ENCODE data around the gene SCN3B. TPM values are rescaled to one million over a fixed set of nuclear protein-coding genes. Genes with fewer than 3 reads are reported as not detected.

The SCN3B gene
- total RNA-seq, 1 donor from 2014 or later: not detected

- Mint-ChIP-seq H3K4me1 (ENCODE audit: low read depth) (no peaks in the 10 kb centered on the region), H3K27ac (no peak overlapping the region), H3K36me3 (ENCODE audit: low read depth) (peaks cover 72% of the 10 kb centered on the region), H3K4me3 (ENCODE audit: low read depth) (no peak overlapping the region), H3K27me3 (ENCODE audit: low read depth) (no peaks in the 10 kb centered on the region), H3K9me3 (no peaks in the 10 kb centered on the region)
- DNase-seq (ENCODE audit: low spot score): no peak
- intact Hi-C loops (cut with micrococcal nuclease): no loop called here
Measured at GRCh38 chr11:123611698-123612097, 42.7 kb downstream of the SCN3B start.

- no peak overlapping the region for H3K27ac Mint-ChIP-seq
- intact Hi-C loops (cut with micrococcal nuclease): no loop called here
- H3K9me3 Mint-ChIP-seq: no peaks in the 10 kb centered on the region
- H3K4me1 Mint-ChIP-seq (ENCODE audit: low read depth): no peaks in the 10 kb centered on the region
- no peak for DNase-seq (ENCODE audit: low spot score)
- H3K27me3 Mint-ChIP-seq (ENCODE audit: low read depth): no peaks in the 10 kb centered on the region
- H3K4me3 Mint-ChIP-seq (ENCODE audit: low read depth): no peak overlapping the region
- peaks cover 75% of the 10 kb centered on the region for H3K36me3 Mint-ChIP-seq (ENCODE audit: low read depth)
Measured at GRCh38 chr11:123608945-123609344, 45.5 kb downstream of the SCN3B start.

DNA sequence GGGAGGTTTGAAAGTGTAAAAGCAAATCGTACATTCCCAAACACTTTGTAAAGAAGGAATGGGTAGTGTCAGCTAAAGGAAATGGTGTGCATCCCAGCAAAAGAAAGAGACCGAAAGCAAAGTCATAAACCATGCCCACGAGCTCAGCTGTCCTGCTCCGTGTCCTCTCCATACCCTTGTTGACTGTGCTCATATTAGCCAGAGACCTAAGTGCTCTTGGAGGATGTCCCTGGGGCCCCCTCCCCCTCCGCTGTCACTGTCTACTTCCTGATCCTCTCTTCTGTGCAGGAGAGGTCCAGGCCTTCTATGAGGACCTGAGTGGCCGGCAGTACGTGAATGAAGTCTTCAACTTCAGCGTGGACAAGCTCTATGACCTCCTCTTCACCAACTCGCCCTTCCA, 46.1 kb downstream of the SCN3B start:
- H3K4me1 Mint-ChIP-seq (ENCODE audit: low read depth): peaks cover 4% of the 10 kb centered on the region
- no peak overlapping the region for H3K4me3 Mint-ChIP-seq (ENCODE audit: low read depth)
- no peaks in the 10 kb centered on the region for H3K27me3 Mint-ChIP-seq (ENCODE audit: low read depth)
- DNase-seq (ENCODE audit: low spot score): no peak
- no peak overlapping the region for H3K27ac Mint-ChIP-seq
- no peaks in the 10 kb centered on the region for H3K9me3 Mint-ChIP-seq
- peaks cover 78% of the 10 kb centered on the region for H3K36me3 Mint-ChIP-seq (ENCODE audit: low read depth)
- intact Hi-C loops (cut with micrococcal nuclease): no loop called here

GRCh38 chr11:123607781-123608180, 46.6 kb downstream of the SCN3B start:
- no peaks in the 10 kb centered on the region for H3K27me3 Mint-ChIP-seq (ENCODE audit: low read depth)
- intact Hi-C loops (cut with micrococcal nuclease): no loop called here
- DNase-seq (ENCODE audit: low spot score): no peak
- no peak overlapping the region for H3K4me3 Mint-ChIP-seq (ENCODE audit: low read depth)
- H3K27ac Mint-ChIP-seq: no peak overlapping the region
- peaks cover 5% of the 10 kb centered on the region for H3K4me1 Mint-ChIP-seq (ENCODE audit: low read depth)
- H3K36me3 Mint-ChIP-seq (ENCODE audit: low read depth): peaks cover 75% of the 10 kb centered on the region
- H3K9me3 Mint-ChIP-seq: no peaks in the 10 kb centered on the region

DNA sequence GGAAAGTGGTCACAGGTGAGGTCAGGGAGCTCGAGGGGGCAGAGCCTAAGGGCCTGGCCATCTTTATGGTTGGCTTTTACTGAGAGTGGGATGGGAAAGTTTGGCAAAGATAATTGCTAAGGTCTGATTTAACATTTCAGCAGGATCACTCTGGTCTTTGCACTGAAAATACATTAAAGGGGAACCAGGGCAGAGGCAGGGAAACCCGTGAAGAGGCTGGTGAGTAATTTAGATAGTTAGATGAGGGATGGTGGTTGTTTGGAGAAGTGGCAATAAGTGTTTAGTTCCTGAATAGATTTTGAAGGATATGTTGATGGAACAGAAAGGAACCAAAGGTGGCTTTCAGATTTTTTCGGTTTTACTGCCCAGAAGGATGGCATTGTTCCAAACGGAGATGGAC, 50.8 kb downstream of the SCN3B start:
- no peak for DNase-seq (ENCODE audit: low spot score)
- Mint-ChIP-seq H3K4me1 (ENCODE audit: low read depth) (peaks cover 5% of the 10 kb centered on the region), H3K27me3 (ENCODE audit: low read depth) (no peaks in the 10 kb centered on the region), H3K9me3 (no peaks in the 10 kb centered on the region), H3K4me3 (ENCODE audit: low read depth) (no peak overlapping the region), H3K36me3 (ENCODE audit: low read depth) (peaks cover 79% of the 10 kb centered on the region), H3K27ac (peak overlapping the region; percentile 17)
- intact Hi-C loops (cut with micrococcal nuclease): no loop called here

DNA sequence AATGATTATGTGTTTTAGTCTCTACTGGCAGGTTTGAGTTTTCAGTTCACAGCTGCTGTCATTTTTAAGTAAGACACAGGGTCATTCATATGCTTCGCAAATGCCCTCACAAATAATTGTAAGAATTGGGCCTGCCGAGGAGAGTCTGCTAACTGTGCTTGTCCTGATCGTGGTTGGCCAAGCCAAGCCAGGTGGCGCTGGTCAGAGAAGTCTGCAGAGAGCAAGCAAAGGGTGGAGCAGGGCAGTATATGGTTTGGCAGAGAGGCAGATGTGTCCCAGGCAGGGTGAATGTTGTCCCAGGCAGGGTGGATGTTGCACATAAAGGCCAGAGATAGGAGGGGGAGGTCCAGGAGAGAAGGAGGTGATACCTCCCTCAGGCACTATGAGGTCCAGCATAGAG, 52.7 kb downstream of the SCN3B start:
- H3K27me3 Mint-ChIP-seq (ENCODE audit: low read depth): no peaks in the 10 kb centered on the region
- H3K9me3 Mint-ChIP-seq: no peaks in the 10 kb centered on the region
- no peak overlapping the region for H3K4me3 Mint-ChIP-seq (ENCODE audit: low read depth)
- peaks cover 78% of the 10 kb centered on the region for H3K36me3 Mint-ChIP-seq (ENCODE audit: low read depth)
- intact Hi-C loops (cut with micrococcal nuclease): no loop called here
- no peak for DNase-seq (ENCODE audit: low spot score)
- H3K4me1 Mint-ChIP-seq (ENCODE audit: low read depth): peaks cover 5% of the 10 kb centered on the region
- H3K27ac Mint-ChIP-seq: no peak overlapping the region

GRCh38 chr11:123601136-123601535, 53.3 kb downstream of the SCN3B start:
- Mint-ChIP-seq H3K9me3 (no peaks in the 10 kb centered on the region), H3K27me3 (ENCODE audit: low read depth) (no peaks in the 10 kb centered on the region), H3K36me3 (ENCODE audit: low read depth) (peaks cover 80% of the 10 kb centered on the region), H3K27ac (no peak overlapping the region), H3K4me3 (ENCODE audit: low read depth) (no peak overlapping the region), H3K4me1 (ENCODE audit: low read depth) (peaks cover 5% of the 10 kb centered on the region)
- intact Hi-C loops (cut with micrococcal nuclease): no loop called here
- no peak for DNase-seq (ENCODE audit: low spot score)

DNA sequence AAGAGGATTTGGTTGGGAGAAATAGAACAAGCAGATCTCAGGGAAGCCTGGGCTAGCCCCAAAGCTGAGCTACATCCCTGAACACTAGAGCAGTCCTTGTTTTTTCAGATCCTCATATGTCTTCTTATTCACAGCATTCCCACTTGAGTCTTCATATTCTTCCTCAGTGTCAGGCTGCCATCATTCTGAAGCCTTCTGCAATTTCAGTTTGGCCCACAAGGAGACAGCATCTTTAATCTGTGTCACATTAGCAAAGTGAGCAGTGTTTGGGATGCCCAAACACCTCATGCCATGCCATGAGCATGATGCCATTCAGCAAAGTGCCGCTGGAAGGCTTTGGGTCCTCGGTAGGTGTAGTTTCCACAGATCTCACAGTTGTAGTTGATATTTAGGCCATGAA, 56.6 kb downstream of the SCN3B start:
- peaks cover 78% of the 10 kb centered on the region for H3K36me3 Mint-ChIP-seq (ENCODE audit: low read depth)
- no peaks in the 10 kb centered on the region for H3K27me3 Mint-ChIP-seq (ENCODE audit: low read depth)
- H3K4me3 Mint-ChIP-seq (ENCODE audit: low read depth): no peak overlapping the region
- DNase-seq (ENCODE audit: low spot score): no peak
- H3K27ac Mint-ChIP-seq: no peak overlapping the region
- no peaks in the 10 kb centered on the region for H3K4me1 Mint-ChIP-seq (ENCODE audit: low read depth)
- intact Hi-C loops (cut with micrococcal nuclease): no loop called here
- no peaks in the 10 kb centered on the region for H3K9me3 Mint-ChIP-seq

- no peak overlapping the region for H3K27ac Mint-ChIP-seq
- peaks cover 2% of the 10 kb centered on the region for H3K4me1 Mint-ChIP-seq (ENCODE audit: low read depth)
- H3K27me3 Mint-ChIP-seq (ENCODE audit: low read depth): no peaks in the 10 kb centered on the region
- no peak overlapping the region for H3K4me3 Mint-ChIP-seq (ENCODE audit: low read depth)
- no peaks in the 10 kb centered on the region for H3K9me3 Mint-ChIP-seq
- DNase-seq (ENCODE audit: low spot score): no peak
- intact Hi-C loops (cut with micrococcal nuclease): no loop called here
- H3K36me3 Mint-ChIP-seq (ENCODE audit: low read depth): peaks cover 70% of the 10 kb centered on the region
Measured at GRCh38 chr11:123594921-123595320, 59.5 kb downstream of the SCN3B start.

GRCh38 chr11:123594188-123594901, 60.1 kb downstream of the SCN3B start:
- peaks cover 2% of the 10 kb centered on the region for H3K4me1 Mint-ChIP-seq (ENCODE audit: low read depth)
- H3K36me3 Mint-ChIP-seq (ENCODE audit: low read depth): peaks cover 68% of the 10 kb centered on the region
- H3K9me3 Mint-ChIP-seq: no peaks in the 10 kb centered on the region
- H3K27ac Mint-ChIP-seq: no peak overlapping the region
- DNase-seq (ENCODE audit: low spot score): no peak
- H3K27me3 Mint-ChIP-seq (ENCODE audit: low read depth): no peaks in the 10 kb centered on the region
- no peak overlapping the region for H3K4me3 Mint-ChIP-seq (ENCODE audit: low read depth)
- intact Hi-C loops (cut with micrococcal nuclease): no loop called here

DNA sequence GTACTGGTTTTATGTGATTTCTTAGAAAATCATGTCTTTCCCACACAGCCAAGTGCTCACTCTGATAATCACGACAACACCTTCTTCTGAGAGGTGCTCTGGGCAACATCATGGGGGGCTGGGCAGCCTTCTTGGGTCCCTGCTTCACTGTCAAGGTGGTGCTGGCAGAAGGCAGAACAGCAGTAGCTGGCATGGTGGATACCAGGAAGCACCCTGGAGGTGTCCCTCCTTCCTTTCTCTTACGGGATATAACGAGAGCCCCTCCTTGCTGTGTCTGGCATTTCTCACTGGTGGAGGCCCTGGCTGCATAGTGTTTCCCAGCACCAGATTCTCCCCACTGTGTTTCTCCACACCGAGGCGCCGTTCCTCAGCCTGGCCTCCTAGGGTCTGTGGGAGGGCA, 60.9 kb downstream of the SCN3B start:
- no peaks in the 10 kb centered on the region for H3K27me3 Mint-ChIP-seq (ENCODE audit: low read depth)

DNA sequence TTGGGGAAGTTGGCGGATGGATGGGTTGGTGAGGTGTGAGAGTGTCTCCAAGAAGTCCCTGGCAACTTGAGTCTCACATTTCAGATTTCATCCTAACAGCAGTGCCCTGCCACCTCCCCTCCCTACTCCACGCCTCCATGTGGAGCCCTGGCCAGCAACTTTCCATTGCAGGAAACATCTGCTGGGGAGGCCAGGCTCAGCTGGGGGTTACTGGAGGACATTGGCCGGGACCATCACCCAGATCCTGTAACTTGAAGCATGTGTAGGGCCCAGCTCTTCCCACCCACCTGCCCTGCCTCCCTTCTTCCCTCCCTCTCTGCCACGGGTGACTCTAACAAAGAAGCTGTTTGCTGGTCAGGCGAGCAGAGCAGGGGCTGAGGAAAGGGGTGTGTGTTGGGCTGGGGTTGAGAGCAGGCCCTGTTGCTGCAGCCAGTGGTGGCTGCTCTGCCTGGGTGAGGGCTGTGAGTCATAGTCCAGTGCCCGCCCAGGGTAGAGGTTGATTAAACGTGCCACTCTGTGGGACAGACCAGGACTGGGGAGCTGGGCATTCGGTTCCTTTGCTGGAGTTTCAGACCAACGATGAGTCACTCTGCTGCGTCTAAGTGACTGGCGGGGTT, 64.0 kb downstream of the SCN3B start:
- Mint-ChIP-seq H3K36me3 (ENCODE audit: low read depth) (peaks cover 54% of the 10 kb centered on the region), H3K27me3 (ENCODE audit: low read depth) (no peaks in the 10 kb centered on the region), H3K4me3 (ENCODE audit: low read depth) (no peak overlapping the region), H3K27ac (no peak overlapping the region), H3K9me3 (no peaks in the 10 kb centered on the region), H3K4me1 (ENCODE audit: low read depth) (peaks cover 2% of the 10 kb centered on the region)
- no peak for DNase-seq (ENCODE audit: low spot score)
- intact Hi-C loops (cut with micrococcal nuclease): no loop called here

More for the DNA sequence above, 60.9 kb downstream of the SCN3B start:
- Mint-ChIP-seq H3K27ac (no peak overlapping the region), H3K4me3 (ENCODE audit: low read depth) (no peak overlapping the region), H3K4me1 (ENCODE audit: low read depth) (peaks cover 2% of the 10 kb centered on the region), H3K36me3 (ENCODE audit: low read depth) (peaks cover 60% of the 10 kb centered on the region), H3K9me3 (no peaks in the 10 kb centered on the region)
- DNase-seq (ENCODE audit: low spot score): no peak
- intact Hi-C loops (cut with micrococcal nuclease): no loop called here

DNA sequence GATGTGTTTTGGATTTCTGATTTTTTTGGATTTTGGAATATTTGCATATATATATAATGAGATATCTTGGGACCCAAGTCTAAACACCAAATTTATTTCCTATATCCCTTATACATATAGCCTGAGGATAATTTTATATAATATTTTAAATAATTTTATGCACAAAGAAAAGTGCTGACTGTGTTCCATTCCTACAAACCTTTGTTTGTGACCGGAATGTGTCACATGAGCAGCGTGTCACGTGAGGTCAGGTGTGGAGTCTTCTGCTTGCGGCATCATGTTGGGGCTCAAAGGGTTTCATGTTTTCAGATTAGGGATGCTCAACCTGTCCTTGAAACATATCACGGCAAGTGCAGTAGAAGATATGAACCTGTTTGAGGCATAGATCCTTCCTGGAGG, 65.6 kb downstream of the SCN3B start:
- Mint-ChIP-seq H3K4me1 (ENCODE audit: low read depth) (peaks cover 2% of the 10 kb centered on the region), H3K4me3 (ENCODE audit: low read depth) (no peak overlapping the region), H3K27ac (no peak overlapping the region), H3K27me3 (ENCODE audit: low read depth) (no peaks in the 10 kb centered on the region), H3K9me3 (no peaks in the 10 kb centered on the region), H3K36me3 (ENCODE audit: low read depth) (peaks cover 41% of the 10 kb centered on the region)
- intact Hi-C loops (cut with micrococcal nuclease): no loop called here
- DNase-seq (ENCODE audit: low spot score): no peak

Measured in activated T-helper 2 cell treated with anti-CD3 and anti-CD28 coated beads, Interferon-gamma antibody, Interleukin-2, Interleukin-4, amounts not matched to agents 10 μg/mL and 5 μg/mL and 100 μg/mL, durations not matched to agents 14 hours and 24 hours and 36 hours (primary cell).